Stomach (tissue), 9 donors: ENCODE data around the gene A2M. TPM values are rescaled to one million over a fixed set of nuclear protein-coding genes. Genes with fewer than 3 reads are reported as not detected.

Source experiments
- DNase-seq, 2 donors: peaks; one replicate each; pipeline versions ENCODE4 v3.0.0 to v3.0.0-alpha.2; 2013 to 2019
- H3K27ac ChIP-seq, 5 donors: fragments of 200-600 bp in 4 of 5; sonication (generic) in 4 of 5; one replicate each; pipeline ENCODE4 v1.5.1; 2013 to 2019; ENCODE audit warnings: mild to moderate bottlenecking in 1 of 5, moderate library complexity in 1 of 5
- H3K27me3 ChIP-seq, 3 donors: fragments of 200-600 bp; sonication (generic); one replicate each; pipeline ENCODE4 v1.5.1; 2017 to 2019; ENCODE audit warnings: mixed run types in 1 of 3
- H3K36me3 ChIP-seq, 4 donors: fragments of 200-600 bp; sonication (generic); 1 replicate in 3 of 4; 2 replicates in 1 of 4; pipeline ENCODE4 v1.5.1; 2016 to 2019
- H3K4me1 ChIP-seq, 4 donors: fragments of 200-600 bp; sonication (generic); one replicate each; pipeline ENCODE4 v1.5.1; 2016 to 2019
- H3K4me3 ChIP-seq, 4 donors: fragments of 200-600 bp; sonication (generic) in 3 of 4; one replicate each; pipeline ENCODE4 v1.5.1; 2016 to 2019; ENCODE audit warnings: mild to moderate bottlenecking in 1 of 4
- H3K9me3 ChIP-seq, 4 donors: fragments of 200-600 bp; sonication (generic); one replicate each; pipeline ENCODE4 v1.5.1; 2016 to 2019
- EP300 ChIP-seq: sonication (generic); formaldehyde crosslinking; IDR thresholded peaks from one replicate; pipeline ENCODE4 v1.6.1; 2017; ENCODE audit warnings: antibody characterized with exemption
- POLR2A ChIP-seq, 4 donors: fragments of 450-650 bp; IDR thresholded peaks; one replicate each; pipeline ENCODE4 v1.6.1; 2016; ENCODE audit warnings: antibody characterized with exemption in 4 of 4, control low read depth in 2 of 4, mild to moderate bottlenecking in 1 of 4, moderate library complexity in 1 of 4
- POLR2AphosphoS5 ChIP-seq, 3 donors: sonication (generic); formaldehyde crosslinking; IDR thresholded peaks; one replicate each; pipeline ENCODE4 v1.6.1; 2016; ENCODE audit warnings: antibody characterized with exemption in 3 of 3
- WGBS, 5 donors: extraction: QIAGEN DNeasy Blood & Tissue Kit in 3 of 5; methylation state at CpG; one replicate each; pipeline versions ENCODE4 v1.1.5 to v1.1.7; 2013 to 2018; 5-methylcytosine and 5-hydroxymethylcytosine counted together
- intact Hi-C: fragments of 100-400 bp; cut with DNase I; formaldehyde crosslinking; loops from one replicate; pipeline ENCODE4 v1.15.1; 2023; ENCODE audit warnings: low total_unique reads
- polyA plus RNA-seq, 3 donors: library from polyadenylated mRNA; stranded (reverse); fragments of 200-250 nt; gene quantifications; one replicate each; pipeline ENCODE4 v1.2.3, GENCODE V29; 2013
- total RNA-seq, 5 donors: library from RNA; depleted of rRNA; stranded (reverse); fragments of >200 nt; gene quantifications; one replicate each; pipeline versions ENCODE4 v1.1.0 to v1.2.3, GENCODE V29; 2014 to 2016
- TF ChIP-seq, protein P1 (sequence below), 7 experiments: fragments of 450-650 bp in 4 of 7; fragments of 200-600 bp in 3 of 7; sonication (generic) in 3 of 7; IDR thresholded peaks; one replicate each; pipeline ENCODE4 v1.5.1; 2016 to 2019; ENCODE audit warnings: antibody characterized with exemption in 7 of 7, control low read depth in 2 of 7, mild to moderate bottlenecking in 1 of 7
- donor health status: healthy with polysubstance abuse.
- donor health status: Bipolar disorder and iron deficiency.
- donor health status: healthy.

The A2M gene
- total and polyA plus RNA-seq, 8 donors = 47.4 to 445 (median 133) TPM

DNA sequence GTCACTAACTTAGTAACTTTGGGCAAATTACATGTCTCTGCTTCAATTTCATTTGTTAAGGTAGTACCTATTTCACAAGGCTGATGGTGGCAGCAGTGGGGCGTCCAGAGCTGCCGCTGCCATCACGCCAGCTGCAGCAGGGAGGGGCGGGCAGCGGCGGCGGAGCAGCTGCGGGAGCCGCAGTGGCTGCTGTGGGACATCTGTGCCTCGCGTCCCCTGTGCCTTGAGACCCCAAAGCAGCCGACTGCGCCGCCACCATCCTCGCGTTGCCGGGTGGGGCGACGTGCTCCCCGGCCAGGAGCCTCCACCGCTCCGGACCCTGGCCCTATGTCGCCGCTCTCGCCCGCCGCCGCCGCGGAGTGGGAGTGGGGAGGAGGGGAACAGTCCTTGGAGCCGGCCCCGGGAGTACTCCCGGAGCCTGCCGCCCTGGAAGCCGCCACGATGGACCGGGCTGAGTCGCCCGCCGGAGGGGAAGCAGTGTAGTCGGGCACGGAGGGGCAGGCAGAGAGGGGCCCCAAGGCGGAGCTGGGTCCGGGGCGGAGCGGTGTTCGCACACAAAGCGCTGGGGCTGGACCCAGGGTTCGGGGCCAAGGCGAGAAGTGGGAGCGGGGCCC, 51.4 kb downstream of the A2M start:
- DNase-seq = peak; percentile 72 to 93
- intact Hi-C loops = no loop called here
- peaks cover 0 to 6% (median 0%) of the 10 kb centered on the region in 3 donors for H3K27me3 ChIP-seq
- H3K36me3 ChIP-seq = peaks cover 0 to 27% (median 25%) of the 10 kb centered on the region in 4 donors
- peaks cover 13 to 23% (median 20%) of the 10 kb centered on the region in 4 donors for H3K4me1 ChIP-seq
- TF ChIP-seq, protein P1, sequence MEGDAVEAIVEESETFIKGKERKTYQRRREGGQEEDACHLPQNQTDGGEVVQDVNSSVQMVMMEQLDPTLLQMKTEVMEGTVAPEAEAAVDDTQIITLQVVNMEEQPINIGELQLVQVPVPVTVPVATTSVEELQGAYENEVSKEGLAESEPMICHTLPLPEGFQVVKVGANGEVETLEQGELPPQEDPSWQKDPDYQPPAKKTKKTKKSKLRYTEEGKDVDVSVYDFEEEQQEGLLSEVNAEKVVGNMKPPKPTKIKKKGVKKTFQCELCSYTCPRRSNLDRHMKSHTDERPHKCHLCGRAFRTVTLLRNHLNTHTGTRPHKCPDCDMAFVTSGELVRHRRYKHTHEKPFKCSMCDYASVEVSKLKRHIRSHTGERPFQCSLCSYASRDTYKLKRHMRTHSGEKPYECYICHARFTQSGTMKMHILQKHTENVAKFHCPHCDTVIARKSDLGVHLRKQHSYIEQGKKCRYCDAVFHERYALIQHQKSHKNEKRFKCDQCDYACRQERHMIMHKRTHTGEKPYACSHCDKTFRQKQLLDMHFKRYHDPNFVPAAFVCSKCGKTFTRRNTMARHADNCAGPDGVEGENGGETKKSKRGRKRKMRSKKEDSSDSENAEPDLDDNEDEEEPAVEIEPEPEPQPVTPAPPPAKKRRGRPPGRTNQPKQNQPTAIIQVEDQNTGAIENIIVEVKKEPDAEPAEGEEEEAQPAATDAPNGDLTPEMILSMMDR (IDR thresholded peaks at IDR 0.05) = peak in 4 of 7 experiments; percentile 26 to 50 (median 34)
- TF ChIP-seq EP300 (peak; percentile 20), POLR2AphosphoS5 (IDR thresholded peaks at IDR 0.05) (peak in 2 of 3 donors; percentile 80 to 87), POLR2A (IDR thresholded peaks at IDR 0.05) (peak in 1 of 4 donors; percentile 45)
- 0 to 2% (median 1%) methylated on average over 15 to 51 of the region's 51 CpGs for WGBS, 5 donors
- peak overlapping the region; percentile 73 to 83 (median 80) for H3K4me3 ChIP-seq
- peak overlapping the region; percentile 95 to 99 (median 98) for H3K27ac ChIP-seq
- H3K9me3 ChIP-seq = no peaks in the 10 kb centered on the region

DNA sequence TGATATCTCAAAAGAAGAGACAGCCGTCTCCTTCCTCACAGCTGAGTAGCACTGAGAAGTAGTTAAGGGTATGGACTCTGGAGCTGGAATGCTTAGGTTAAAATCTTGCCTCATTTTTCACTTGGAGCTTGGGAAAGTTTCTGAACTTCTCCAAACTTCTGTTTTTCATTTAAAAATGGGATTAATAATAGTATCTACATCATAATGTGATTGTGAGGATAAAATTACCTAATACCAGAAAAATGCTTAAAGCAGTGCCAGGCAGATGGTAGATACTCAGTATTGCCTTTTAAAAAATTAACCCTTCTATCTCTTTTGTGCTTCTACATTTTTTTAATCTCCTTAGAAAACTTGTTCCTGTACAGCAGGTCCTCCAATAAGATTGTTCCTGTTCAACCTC, 63.1 kb downstream of the A2M start:
- no peaks in the 10 kb centered on the region for H3K36me3 ChIP-seq
- peaks cover 0 to 12% (median 0%) of the 10 kb centered on the region in 4 donors for H3K4me1 ChIP-seq
- 71 to 83% (median 81%) methylated on average over 1 of the region's 1 CpG for WGBS, 5 donors
- DNase-seq = no peak
- H3K27ac ChIP-seq = no peak overlapping the region
- H3K27me3 ChIP-seq = no peaks in the 10 kb centered on the region
- H3K4me3 ChIP-seq = no peak overlapping the region
- intact Hi-C loops = no loop called here
- TF ChIP-seq EP300 = no peak
- no peak for TF ChIP-seq POLR2A (IDR thresholded peaks at IDR 0.05)
- no peak for TF ChIP-seq POLR2AphosphoS5 (IDR thresholded peaks at IDR 0.05)
- TF ChIP-seq, protein P1 (IDR thresholded peaks at IDR 0.05) = no peak
- no peaks in the 10 kb centered on the region for H3K9me3 ChIP-seq

- H3K9me3 ChIP-seq = no peaks in the 10 kb centered on the region
- no peaks in the 10 kb centered on the region for H3K36me3 ChIP-seq
- 61 to 74% (median 70%) methylated on average over 6 of the region's 6 CpGs for WGBS, 5 donors
- peaks cover 0 to 12% (median 0%) of the 10 kb centered on the region in 4 donors for H3K4me1 ChIP-seq
- H3K4me3 ChIP-seq = no peak overlapping the region
- TF ChIP-seq POLR2AphosphoS5 (IDR thresholded peaks at IDR 0.05) (no peak), POLR2A (IDR thresholded peaks at IDR 0.05) (no peak), EP300 (no peak)
- TF ChIP-seq, protein P1 (IDR thresholded peaks at IDR 0.05) = no peak
- intact Hi-C loops = no loop called here
- H3K27me3 ChIP-seq = no peaks in the 10 kb centered on the region
- DNase-seq = peak in 1 of 2 donors; percentile 17
- no peak overlapping the region for H3K27ac ChIP-seq
Measured at GRCh38 chr12:9051158-9051550, 64.6 kb downstream of the A2M start.

- TF ChIP-seq EP300 (no peak), POLR2AphosphoS5 (IDR thresholded peaks at IDR 0.05) (no peak), POLR2A (IDR thresholded peaks at IDR 0.05) (no peak)
- TF ChIP-seq, protein P1 (IDR thresholded peaks at IDR 0.05) = no peak
- peaks cover 0 to 8% (median 0%) of the 10 kb centered on the region in 4 donors for H3K4me1 ChIP-seq
- 85 to 92% (median 86%) methylated on average over 5 to 15 of the region's 15 CpGs for WGBS, 5 donors
- DNase-seq = no peak
- no peaks in the 10 kb centered on the region for H3K9me3 ChIP-seq
- H3K36me3 ChIP-seq = no peaks in the 10 kb centered on the region
- H3K27me3 ChIP-seq = no peaks in the 10 kb centered on the region
- H3K4me3 ChIP-seq = no peak overlapping the region
- intact Hi-C loops = no loop called here
- H3K27ac ChIP-seq = no peak overlapping the region
Measured at GRCh38 chr12:9050521-9051157, 65.1 kb downstream of the A2M start.
